NCI-H1436 treated with DMSO at 0.1 percent for 48 hours (cell line): ENCODE data around the gene ZIK1.
A peak's percentile ranks its signal among the peaks of the same experiment; 100 is the strongest.

Experiments used
- DNase-seq: peaks from one replicate; lab custom pipeline; 2025; lab: John Stamatoyannopoulos, UW

Gene ZIK1

DNA sequence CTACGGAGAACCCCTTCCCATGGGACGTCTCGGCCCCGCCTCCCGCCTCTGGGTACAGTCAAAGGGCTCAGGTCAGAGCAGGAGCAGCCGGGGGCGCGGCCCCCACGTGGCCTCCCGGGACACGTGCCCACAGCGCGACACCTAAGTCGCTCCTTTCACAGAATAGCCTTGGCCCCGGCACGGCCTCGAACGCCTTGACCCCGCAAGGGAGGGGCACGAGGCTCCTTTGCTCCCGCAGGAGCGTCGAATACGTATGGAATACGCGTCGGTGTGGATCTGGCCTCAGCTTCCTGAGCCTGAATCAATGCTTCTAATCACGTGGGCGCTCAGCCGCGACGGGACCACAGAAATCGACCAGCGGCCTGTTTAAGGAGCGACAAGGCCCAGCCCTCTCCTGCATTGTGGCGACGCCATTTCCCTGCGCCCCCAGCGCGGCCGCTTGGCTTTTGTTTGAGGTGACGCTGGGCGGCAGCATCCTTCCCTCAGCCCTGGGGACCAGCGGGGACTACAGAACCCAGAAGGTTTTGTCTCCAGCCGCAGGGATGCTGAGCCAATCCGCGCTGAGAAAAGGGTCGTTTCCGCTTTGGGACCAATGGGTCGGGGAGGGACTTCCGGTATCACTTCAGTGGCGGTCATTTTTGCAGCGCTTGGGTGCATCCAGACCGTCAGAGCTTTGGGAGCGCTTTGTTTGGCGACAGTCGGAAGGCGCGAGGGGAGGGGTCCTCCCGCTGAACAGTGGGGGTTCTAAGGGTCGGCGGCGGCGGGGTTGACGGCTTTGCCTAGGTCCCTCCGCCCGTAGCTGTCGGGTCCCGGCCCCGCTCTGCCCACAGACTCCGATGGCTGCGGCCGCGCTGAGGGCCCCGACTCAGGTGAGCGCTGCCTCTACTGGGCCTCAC, at the start of gene ZIK1:
TSS of gene ZIK1 (plus strand) at position 625 of the 896 bp plus-strand sequence. CDS start at position 837, 212 bp downstream.
- DNase-seq, result peak; percentile 64

DNA sequence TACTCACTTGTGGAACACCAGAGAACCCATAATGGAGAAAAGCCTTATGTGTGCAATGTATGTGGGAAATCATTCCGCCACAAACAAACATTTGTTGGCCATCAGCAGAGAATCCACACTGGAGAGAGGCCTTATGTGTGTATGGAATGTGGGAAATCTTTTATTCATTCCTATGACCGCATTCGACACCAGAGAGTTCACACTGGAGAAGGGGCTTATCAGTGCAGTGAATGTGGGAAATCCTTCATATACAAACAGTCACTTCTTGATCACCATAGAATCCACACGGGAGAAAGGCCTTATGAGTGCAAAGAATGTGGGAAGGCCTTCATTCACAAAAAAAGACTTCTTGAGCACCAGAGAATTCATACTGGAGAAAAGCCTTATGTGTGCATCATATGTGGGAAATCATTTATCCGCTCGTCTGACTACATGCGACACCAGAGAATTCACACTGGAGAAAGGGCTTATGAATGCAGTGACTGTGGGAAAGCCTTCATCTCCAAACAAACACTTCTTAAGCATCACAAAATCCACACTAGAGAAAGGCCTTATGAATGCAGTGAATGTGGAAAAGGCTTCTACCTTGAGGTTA, 45.9 kb upstream of the ZIK1 start:
- DNase-seq, result no peak

GRCh38 chr19:57546513-57546912, 37.4 kb upstream of the ZIK1 start:
- DNase-seq, result no peak

GRCh38 chr19:57552432-57552831, 31.5 kb upstream of the ZIK1 start:
- no peak for DNase-seq

DNA sequence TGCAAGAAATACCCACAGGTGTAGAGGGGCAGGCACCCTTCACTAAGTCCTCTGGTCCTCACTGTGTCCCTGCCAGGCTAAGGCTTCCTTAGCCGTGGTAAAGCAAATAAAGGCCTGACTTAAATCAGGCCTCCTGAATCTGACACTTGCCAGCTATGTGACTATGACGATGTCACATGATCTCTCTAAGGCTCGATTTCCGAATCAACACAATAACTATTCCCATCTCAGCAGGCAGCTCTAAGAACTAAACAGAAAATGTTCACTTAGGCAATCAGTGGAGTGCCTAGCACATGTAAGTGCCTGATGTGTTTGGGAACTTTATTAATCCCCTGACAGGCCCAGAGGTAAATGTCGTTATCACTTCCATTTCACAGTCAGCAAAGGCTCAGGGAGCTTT, 26.3 kb upstream of the ZIK1 start:
- no peak for DNase-seq

DNA sequence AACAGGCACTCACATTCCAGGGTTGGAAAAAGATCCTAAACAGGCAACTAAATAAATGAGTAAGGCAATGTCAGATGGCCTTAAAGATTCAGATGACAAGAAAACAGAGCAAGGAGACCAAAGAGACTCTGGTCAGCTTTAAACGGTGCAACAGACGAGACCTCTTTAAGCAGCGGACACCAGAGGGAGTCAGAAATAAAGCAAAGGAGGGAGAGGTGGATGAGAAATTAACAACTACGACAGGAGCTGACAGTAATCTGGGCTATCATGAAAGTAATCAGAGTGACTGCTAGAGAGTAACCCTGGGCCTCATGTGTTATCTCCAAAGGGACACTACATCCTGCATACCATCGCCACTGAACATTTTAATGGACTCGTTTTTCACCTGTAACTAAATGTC, 25.4 kb upstream of the ZIK1 start:
- DNase-seq, result no peak

- no peak for DNase-seq
Measured at GRCh38 chr19:57559008-57559403, 24.9 kb upstream of the ZIK1 start.

DNA sequence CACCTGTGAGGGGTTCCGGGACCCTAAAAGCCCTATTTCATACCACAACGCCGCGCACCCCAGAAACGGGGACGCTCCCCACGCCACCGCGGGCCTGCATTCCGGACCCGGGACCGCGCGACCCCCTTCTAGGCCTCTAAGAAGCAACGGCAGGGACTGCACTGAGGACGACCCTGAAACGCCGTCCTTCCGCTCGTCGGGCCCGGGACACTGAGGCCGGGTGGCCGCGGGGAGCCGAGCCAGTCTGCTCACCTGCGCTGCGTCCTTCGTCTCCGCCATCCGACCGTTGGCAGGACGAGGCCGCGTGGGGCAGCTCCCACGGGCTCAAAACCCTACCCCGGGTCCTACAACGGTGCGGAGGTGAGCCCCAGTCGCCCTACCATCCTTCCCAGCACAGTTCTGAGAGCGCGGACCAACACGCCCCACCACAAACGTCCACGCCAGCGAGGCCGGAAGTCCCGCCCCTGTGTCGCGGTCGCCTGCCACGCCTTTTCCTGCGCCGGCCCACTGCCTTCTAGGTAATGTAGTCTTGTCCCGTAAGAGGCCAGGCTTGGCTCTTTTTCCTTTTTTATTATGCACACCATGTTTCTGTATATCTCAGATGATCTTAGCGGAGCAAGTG, 24.4 kb upstream of the ZIK1 start, which contains the start of gene ZNF550:
TSS of gene ZNF550 (minus strand) at position 460 of the 622 bp plus-strand sequence. CDS start at position 279, 181 bp downstream.
- peak; percentile 33 for DNase-seq

DNA sequence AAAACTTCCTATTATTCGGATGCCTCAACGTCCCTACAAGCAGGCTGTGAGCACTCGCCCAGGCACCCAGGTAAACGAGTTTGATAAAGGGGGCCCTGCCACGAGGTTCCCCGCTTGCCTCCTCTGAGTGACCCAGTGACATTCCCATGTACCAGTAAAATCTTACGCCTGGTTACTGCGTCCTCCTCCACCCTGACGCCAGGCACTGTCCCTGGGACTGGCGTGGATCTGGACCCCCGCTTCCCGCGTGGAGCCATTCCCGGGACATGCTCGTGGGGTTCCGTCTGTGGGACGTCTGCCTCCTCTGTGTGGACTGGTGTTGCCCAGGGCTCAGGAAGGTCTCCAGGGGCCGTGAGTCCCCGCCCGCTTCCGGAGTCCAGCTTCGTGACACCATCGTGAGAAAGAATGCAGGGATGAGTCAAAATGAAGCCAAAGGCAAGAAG, 23.9 kb upstream of the ZIK1 start:
- DNase-seq, result no peak

- no peak for DNase-seq
Measured at GRCh38 chr19:57563547-57563946, 20.4 kb upstream of the ZIK1 start.

GRCh38 chr19:57566396-57567265, 17.3 kb upstream of the ZIK1 start:
- DNase-seq, result no peak

DNA sequence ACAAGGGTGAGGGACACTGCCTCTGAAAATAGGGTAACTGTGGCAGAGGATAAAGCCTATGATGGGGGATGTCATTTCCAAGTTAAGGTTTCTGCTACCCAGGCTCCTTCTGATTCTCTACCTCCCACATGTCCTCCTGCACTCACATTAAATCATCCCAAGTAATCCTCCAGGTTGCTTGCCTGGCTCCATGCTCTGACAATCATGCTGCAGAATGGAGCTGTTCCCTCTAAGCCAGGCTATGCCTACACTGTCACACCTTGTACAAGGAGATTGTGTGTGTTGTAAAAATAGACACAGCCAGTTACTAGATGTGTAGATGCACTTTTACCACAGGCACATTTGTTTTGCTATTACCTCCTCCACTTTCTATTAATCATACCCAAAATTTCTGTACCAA, 13.2 kb upstream of the ZIK1 start:
- DNase-seq, result no peak

DNA sequence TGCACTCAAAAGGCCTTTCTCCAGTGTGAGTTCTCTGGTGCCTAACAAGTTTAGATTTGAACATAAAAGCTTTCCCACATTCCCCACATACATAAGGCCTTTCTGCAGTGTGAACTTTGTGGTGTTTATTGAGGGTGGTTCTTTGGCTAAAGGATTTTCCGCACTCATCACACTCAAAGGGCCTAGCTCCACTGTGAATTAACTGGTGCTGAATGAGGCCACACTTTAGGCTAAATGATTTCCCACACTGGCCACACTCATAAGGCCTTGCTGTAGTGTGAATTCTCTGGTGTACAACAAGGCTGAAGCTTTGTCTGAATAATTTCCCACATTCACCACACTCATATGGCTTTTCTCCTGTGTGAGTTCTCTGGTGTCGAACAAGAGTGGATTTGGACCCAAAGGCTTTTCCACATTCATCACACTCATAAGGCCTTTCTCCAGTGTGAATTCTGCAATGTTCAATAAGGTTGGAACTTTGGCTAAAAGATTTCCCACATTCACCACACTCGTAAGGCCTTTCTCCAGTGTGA, 11.5 kb upstream of the ZIK1 start:
- no peak for DNase-seq

- DNase-seq, result no peak
Measured at GRCh38 chr19:57576661-57577060, 7.3 kb upstream of the ZIK1 start.

GRCh38 chr19:57578487-57579205, 5.3 kb upstream of the ZIK1 start, which contains the start of gene ZNF416:
ZNF416 (minus strand) TSS chr19:57578911; CDS start chr19:57578704, 207 bp downstream.
- peak; percentile 96 for DNase-seq

- no peak for DNase-seq
Measured at GRCh38 chr19:57583104-57583520, 833 bp upstream of the ZIK1 start.

- no peak for DNase-seq
Measured at GRCh38 chr19:57587529-57587928, 3.6 kb downstream of the ZIK1 start.

- DNase-seq, result no peak
Measured at GRCh38 chr19:57599377-57599760, 15.4 kb downstream of the ZIK1 start.

DNA sequence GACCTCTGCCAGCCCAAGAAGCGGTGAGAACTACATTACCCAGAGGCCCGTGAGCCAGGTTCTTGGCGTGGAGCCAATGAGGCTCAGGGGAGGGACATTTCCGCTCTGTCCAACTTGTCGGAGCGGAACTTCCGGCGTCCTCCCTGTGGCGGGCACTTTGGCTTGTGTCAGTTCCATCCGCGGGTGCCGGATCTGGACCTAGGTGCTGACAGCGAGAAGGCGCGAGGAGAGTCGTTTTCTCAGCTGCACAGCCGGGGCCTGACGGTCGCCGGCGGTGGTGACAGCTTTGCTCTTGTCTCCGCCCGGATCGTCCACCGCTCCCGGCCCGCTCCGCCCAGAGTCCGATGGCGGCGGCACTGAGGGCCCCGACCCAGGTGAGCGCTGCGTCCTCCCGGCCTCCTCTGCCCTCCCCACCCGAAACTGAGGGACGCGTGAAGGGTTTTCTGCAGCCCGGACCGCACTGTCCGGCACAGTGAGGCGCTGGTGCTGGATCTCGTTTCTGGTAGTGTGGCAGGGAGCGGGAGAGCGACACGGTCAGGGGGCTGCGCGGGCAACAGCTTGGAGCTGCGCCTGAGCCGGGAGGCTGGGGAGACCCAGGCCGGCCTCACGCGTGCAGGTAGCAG, 15.9 kb downstream of the ZIK1 start, which contains the start of gene ZNF530:
TSS of gene ZNF530 (plus strand) at position 125 of the 623 bp plus-strand sequence. CDS start 4,461 bp downstream, outside the sequence.
- DNase-seq, result peak; percentile 62

- DNase-seq, result no peak
Measured at GRCh38 chr19:57606931-57607330, 23.0 kb downstream of the ZIK1 start.
